ENCODE data around the gene GPR158. TPM values are rescaled to one million over a fixed set of nuclear protein-coding genes. Genes with fewer than 3 reads are reported as not detected.

Gene GPR158
- total RNA-seq, 1 experiment from 2014 or later = not detected

DNA sequence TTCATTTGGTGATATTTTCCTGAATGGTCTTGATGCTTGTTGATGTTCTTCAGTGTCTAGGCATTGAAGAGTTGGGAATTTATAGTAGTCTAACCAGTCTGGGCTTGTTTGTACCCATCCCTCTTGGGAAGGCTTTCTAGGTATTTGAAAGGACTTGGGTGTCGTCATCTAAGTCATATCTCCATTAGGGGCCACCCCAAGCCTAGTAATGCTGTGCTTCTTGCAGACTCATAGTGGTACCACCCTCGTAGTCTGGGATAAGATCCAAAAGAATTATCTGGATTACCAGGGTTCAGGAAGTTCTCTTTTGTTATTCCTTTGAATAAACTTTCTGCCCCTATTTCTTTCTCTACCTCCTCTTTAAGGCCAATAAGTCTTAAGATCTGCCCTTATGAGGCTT lies 439.9 kb downstream of the GPR158 start:
- H3K79me2 ChIP-seq (ENCODE audit: low read length) = no peaks in the 10 kb centered on the region
- H3K9me2 ChIP-seq (replicated peaks; ENCODE audit: low read length) = no peaks in the 10 kb centered on the region
- ChIA-PET CTCF (no interaction called here), POLR2A (ENCODE audit: unreplicated experiment) (no interaction called here)
- intact Hi-C loops (cut with micrococcal nuclease) = no loop called here
- no peak for DNase-seq
- ATAC-seq = no peak
- H2AFZ ChIP-seq (ENCODE audit: low read length) = no peak overlapping the region
- H3K4me3 ChIP-seq (ENCODE audit: low read length) = no peak overlapping the region
- H3K9me3 ChIP-seq (ENCODE audit: low read length) = no peaks in the 10 kb centered on the region
- H3F3A ChIP-seq (ENCODE audit: low read length, unreplicated experiment) = no peaks in the 10 kb centered on the region
- H3K9ac ChIP-seq (ENCODE audit: low read length) = no peak overlapping the region
- no peaks in the 10 kb centered on the region for H3K36me3 ChIP-seq (ENCODE audit: low read depth, low read length)
- no peaks in the 10 kb centered on the region for H3K27me3 ChIP-seq (ENCODE audit: low read length)
- no peaks in the 10 kb centered on the region for H3K4me1 ChIP-seq (ENCODE audit: insufficient read depth, low read length)
- no TSS peak for BruUV-seq (replicated peaks)
- H3K27ac ChIP-seq (ENCODE audit: low read length) = no peak overlapping the region
- H4K20me1 ChIP-seq (ENCODE audit: low read length) = no peaks in the 10 kb centered on the region
- TF ChIP-seq EZH2 (IDR thresholded peaks at IDR 0.05; ENCODE audit: low read length, unreplicated experiment) = no peak
- TF ChIP-seq EZH2phosphoT487 (IDR thresholded peaks at IDR 0.05; ENCODE audit: borderline replicate concordance, low read length) = no peak
- TF ChIP-seq, protein P1, sequence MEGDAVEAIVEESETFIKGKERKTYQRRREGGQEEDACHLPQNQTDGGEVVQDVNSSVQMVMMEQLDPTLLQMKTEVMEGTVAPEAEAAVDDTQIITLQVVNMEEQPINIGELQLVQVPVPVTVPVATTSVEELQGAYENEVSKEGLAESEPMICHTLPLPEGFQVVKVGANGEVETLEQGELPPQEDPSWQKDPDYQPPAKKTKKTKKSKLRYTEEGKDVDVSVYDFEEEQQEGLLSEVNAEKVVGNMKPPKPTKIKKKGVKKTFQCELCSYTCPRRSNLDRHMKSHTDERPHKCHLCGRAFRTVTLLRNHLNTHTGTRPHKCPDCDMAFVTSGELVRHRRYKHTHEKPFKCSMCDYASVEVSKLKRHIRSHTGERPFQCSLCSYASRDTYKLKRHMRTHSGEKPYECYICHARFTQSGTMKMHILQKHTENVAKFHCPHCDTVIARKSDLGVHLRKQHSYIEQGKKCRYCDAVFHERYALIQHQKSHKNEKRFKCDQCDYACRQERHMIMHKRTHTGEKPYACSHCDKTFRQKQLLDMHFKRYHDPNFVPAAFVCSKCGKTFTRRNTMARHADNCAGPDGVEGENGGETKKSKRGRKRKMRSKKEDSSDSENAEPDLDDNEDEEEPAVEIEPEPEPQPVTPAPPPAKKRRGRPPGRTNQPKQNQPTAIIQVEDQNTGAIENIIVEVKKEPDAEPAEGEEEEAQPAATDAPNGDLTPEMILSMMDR (conservative IDR thresholded peaks at IDR 0.05; ENCODE audit: low read depth, low read length) = no peak
- H3K4me2 ChIP-seq (ENCODE audit: low read length) = no peak overlapping the region

DNA sequence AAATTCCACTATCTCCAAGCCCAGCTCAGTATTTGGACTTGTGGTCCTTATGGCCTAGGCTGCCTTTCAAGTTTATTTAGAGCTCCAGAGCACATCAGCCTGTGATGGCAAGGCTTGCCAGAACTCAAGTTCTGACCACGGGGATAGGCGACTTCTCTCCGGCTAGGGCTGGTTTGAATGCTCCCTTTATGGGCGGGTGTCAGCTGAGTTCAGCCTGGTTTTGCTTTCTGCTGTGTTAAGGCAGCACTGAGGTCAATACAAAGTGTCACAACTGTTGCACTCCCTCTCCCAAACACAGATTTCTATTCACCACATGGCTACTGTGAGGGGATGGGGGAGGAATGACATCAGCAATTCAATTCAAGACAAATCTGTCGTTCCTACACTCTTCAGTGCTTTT lies 441.1 kb downstream of the GPR158 start:
- no TSS peak for BruUV-seq (replicated peaks)

DNA sequence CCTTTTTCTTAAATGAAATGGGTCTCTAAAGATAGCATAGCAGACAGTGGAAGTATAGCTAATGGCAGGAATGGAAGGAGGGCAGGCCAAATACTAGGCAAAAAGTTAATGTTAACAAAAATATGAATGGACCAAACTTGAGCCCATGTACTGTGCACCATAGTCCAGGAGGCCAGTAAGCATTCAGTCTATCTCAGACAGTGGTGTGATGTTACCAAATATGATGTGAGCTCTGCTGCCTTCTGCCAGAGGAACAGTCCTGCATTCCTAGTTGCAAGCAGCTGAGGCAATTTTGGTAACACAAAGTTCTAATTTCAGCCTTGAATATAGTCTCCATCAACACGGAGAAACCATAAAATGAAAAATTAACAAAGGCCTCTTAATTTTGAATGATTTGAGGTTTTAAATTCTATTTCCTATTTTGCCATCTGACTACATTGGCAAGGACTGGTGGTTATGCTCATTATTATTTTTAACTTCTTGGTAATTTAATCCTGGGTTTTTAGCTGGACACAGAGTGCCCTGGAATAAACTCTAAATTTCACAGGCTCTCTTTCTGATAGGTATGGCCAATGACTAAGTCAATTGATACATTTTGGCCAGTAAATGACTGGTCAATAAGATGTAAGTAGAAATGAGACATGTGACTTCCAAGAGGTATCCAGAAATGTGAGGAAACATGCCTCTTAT lies 442.2 kb downstream of the GPR158 start:
- intact Hi-C loops (cut with micrococcal nuclease) = no loop called here
- CTCF ChIA-PET = no interaction called here
- no peaks in the 10 kb centered on the region for H3K79me2 ChIP-seq (ENCODE audit: low read length)
- H3K9me2 ChIP-seq (replicated peaks; ENCODE audit: low read length) = no peaks in the 10 kb centered on the region
- no peak overlapping the region for H3K4me3 ChIP-seq (ENCODE audit: low read length)
- H3K36me3 ChIP-seq (ENCODE audit: low read depth, low read length) = no peaks in the 10 kb centered on the region
- POLR2A ChIA-PET (ENCODE audit: unreplicated experiment) = no interaction called here
- DNase-seq (no peak), ATAC-seq (no peak)
- H3K27ac ChIP-seq (ENCODE audit: low read length) = no peak overlapping the region
- TF ChIP-seq EZH2 (IDR thresholded peaks at IDR 0.05; ENCODE audit: low read length, unreplicated experiment) (no peak), EZH2phosphoT487 (IDR thresholded peaks at IDR 0.05; ENCODE audit: borderline replicate concordance, low read length) (no peak)
- TF ChIP-seq, protein P1 (conservative IDR thresholded peaks at IDR 0.05; ENCODE audit: low read depth, low read length) = no peak
- H3K4me1 ChIP-seq (ENCODE audit: insufficient read depth, low read length) = no peaks in the 10 kb centered on the region
- H4K20me1 ChIP-seq (ENCODE audit: low read length) = no peaks in the 10 kb centered on the region
- no TSS peak for BruUV-seq (replicated peaks)
- H3K9ac ChIP-seq (ENCODE audit: low read length) = no peak overlapping the region
- H3F3A ChIP-seq (ENCODE audit: low read length, unreplicated experiment) = no peaks in the 10 kb centered on the region
- no peak overlapping the region for H3K4me2 ChIP-seq (ENCODE audit: low read length)
- H3K27me3 ChIP-seq (ENCODE audit: low read length) = no peaks in the 10 kb centered on the region
- H2AFZ ChIP-seq (ENCODE audit: low read length) = no peak overlapping the region
- H3K9me3 ChIP-seq (ENCODE audit: low read length) = no peaks in the 10 kb centered on the region

More for the DNA sequence above, 441.1 kb downstream of the GPR158 start:
- H3K9ac ChIP-seq (ENCODE audit: low read length) = no peak overlapping the region
- TF ChIP-seq EZH2phosphoT487 (IDR thresholded peaks at IDR 0.05; ENCODE audit: borderline replicate concordance, low read length) = no peak
- TF ChIP-seq EZH2 (IDR thresholded peaks at IDR 0.05; ENCODE audit: low read length, unreplicated experiment) = no peak
- TF ChIP-seq, protein P1 (conservative IDR thresholded peaks at IDR 0.05; ENCODE audit: low read depth, low read length) = no peak
- H3K36me3 ChIP-seq (ENCODE audit: low read depth, low read length) = no peaks in the 10 kb centered on the region
- H3K27ac ChIP-seq (ENCODE audit: low read length) = no peak overlapping the region
- no peaks in the 10 kb centered on the region for H3F3A ChIP-seq (ENCODE audit: low read length, unreplicated experiment)
- no peak for ATAC-seq
- no peak overlapping the region for H2AFZ ChIP-seq (ENCODE audit: low read length)
- H3K9me2 ChIP-seq (replicated peaks; ENCODE audit: low read length) = no peaks in the 10 kb centered on the region
- no peaks in the 10 kb centered on the region for H4K20me1 ChIP-seq (ENCODE audit: low read length)
- H3K79me2 ChIP-seq (ENCODE audit: low read length) = no peaks in the 10 kb centered on the region
- no peaks in the 10 kb centered on the region for H3K27me3 ChIP-seq (ENCODE audit: low read length)
- ChIA-PET POLR2A (ENCODE audit: unreplicated experiment) (no interaction called here), CTCF (no interaction called here)
- H3K4me2 ChIP-seq (ENCODE audit: low read length) = no peak overlapping the region
- H3K9me3 ChIP-seq (ENCODE audit: low read length) = no peaks in the 10 kb centered on the region
- H3K4me1 ChIP-seq (ENCODE audit: insufficient read depth, low read length) = no peaks in the 10 kb centered on the region
- H3K4me3 ChIP-seq (ENCODE audit: low read length) = no peak overlapping the region
- intact Hi-C loops (cut with micrococcal nuclease) = no loop called here
- no peak for DNase-seq

Measured in PC-3 (cell line).